GM19240 (cell line): ENCODE measurements around the gene CEP85.
"Not testable (repeated sequence)": the region's sequence is repeated elsewhere in the genome, so short reads cannot be mapped to it uniquely, and the experiment has no call there.

Experiments
- DNase-seq: peaks from one replicate; pipeline ENCODE4 v3.0.0; 2011; ENCODE audit warnings: low spot score; ENCODE audit not compliant: insufficient read length

CEP85 gene

DNA sequence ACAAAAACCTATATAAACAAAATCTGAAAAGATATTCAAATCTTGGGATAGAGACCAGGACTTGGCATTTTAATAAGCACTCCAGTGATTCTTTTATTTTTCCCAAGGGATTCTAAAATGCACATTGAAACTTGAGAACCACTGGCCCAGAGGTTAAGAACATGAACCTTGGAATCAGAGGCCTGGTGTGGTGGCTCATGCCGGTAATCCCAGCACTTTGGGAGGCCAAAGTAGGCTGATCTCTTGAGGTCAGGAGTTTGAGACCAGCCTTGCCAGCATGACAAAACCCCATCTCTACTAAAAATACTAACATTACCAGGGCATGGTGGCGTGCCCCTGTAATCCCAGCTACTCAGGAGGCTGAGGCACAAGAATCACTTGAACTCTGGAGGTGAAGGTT, 12.9 kb upstream of the CEP85 start:
- DNase-seq = no peak

DNA sequence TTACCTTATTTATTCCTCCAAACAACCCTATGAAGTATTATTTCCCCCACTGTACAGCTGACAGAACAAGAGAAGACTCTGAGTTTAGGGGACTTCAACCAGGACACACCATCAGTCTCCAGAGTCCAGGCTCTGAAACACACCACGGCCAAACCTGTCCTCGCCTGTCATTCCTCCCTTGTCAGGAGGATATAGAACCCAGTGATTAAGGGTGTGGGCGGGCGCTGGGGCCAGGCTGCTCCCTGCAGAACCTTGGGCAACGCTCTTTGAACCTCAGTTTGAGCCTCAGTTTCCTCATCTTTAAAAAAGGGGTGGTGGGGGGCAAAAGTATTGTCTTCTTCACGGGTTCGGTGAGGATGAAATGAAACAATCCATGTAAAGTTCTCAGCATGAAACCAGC, 9.4 kb upstream of the CEP85 start:
- DNase-seq = no peak

DNA sequence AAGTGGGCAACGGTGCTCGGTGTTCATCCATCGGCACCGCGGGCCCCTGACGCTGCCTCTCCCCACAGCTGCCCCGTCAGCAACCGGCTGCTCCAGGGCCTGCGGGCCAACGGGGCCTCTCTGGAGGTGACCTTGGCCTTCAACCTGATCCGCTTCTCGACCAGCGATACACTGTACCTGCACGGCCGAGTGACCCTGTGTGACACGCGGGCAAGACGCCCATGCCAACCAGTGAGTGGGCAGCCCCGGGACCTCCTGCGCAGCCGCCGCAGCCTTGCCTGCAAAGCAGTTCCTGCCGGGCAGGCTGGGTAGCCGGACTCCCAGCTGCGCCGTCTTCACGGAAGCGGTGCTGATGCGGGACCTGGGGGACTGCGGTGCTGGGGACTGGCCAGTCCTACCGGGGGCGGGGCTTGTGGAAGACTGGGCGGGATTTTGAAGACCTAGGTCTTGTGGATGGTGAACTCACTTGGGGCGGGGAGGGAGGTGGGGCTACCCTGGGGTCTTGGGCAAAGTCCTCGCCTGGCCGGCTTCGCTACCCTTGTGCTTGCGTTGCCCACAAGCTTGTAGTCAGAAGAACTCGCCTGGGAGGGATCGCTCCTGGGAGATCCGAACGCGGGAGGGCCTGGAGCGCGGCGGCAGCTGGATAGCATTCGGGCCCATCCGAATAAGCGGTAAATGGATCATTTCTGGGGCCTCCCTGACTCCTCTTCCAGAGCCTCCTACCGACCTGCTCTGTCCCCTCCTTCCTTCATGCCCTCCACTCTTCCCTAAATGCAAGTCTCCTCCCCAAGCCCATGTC, 8.8 kb upstream of the CEP85 start:
- no peak for DNase-seq

DNA sequence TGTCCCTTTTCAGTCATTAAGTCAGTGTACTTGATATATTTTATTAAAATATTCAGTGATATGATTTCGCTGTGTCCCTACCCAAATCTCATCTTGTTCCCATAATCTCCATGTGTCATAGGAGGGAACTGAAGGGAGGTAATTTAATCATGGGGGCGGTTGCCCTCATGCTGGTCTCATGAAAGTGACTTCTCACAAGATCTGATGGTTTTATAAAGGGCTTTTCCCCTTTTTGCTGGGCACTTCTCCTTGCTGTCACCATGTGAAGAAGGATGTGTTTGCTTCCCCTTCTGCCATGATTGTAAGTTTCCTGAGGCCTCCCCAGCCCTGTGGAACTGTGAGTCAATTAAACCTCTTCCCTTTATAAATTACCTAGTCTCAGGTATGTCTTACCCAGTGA, 3.3 kb upstream of the CEP85 start:
- not testable (repeated sequence) for DNase-seq

DNA sequence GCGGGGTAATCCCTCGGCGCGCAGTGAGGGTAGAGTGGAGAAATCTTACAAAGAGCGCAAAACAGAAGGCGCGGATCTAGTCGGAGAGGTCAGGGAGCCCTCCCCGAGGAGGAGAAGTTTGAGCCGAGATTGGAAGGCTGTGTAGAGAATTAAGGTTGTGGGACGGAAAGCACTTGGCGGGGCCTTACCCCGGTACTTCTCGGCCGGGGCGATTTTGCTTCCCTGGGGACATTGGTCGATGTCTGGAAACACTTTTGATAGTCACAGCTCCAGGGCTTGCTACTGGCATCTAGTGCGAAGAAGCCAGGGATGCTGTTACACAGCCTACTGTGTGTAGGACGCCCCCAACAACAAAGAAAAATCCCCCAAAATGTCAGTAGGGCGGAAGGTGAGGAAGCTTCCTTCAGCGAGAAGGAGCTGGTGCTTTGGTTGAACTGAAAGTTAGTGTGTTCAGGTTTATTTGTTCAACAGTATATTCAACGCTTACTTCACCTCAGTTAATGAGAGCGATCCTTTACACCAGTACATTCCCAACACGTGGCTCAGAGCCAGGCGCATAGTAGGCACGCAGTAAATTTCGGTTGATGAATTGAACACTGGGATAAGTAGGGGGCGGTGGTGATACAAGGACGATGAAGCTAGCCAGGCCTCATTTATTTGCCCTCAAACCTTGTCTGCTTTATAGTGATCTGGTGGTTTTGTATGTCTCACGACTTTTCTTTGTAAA, 807 bp downstream of the CEP85 start:
- DNase-seq = no peak

DNA sequence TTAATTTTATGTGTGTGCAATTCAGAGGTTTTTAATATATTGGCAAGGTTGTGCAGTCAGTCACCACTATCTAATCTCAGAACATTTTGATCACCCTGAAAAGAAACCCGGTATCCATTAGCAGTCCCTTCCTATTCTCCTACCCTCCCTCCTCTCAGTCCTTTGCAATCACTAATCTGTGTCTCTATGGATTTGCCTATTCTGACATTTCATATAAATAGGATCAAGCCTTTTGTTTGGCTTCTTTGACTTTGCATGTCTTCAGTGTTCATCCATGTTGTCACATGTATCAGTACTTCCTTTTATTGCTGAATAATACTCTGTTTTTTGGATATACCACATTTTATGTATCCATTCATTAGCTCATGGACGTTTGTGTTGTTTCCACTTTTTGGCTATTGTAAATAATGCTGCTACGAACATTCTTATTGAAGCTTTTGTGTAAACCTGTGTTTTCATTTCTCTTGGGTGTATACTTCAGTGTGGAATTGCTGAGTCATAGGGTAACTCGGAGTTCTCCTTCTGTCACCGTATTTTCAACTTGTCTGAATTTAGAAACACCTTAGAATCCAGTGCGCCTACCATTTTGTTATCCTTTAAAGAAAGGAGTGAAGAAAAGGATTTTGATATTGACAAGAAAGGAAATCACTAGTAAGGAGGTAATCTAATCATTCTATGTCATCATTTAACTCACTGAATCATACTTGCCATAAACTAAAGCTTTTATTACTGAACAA, 3.4 kb downstream of the CEP85 start:
- no peak for DNase-seq

DNA sequence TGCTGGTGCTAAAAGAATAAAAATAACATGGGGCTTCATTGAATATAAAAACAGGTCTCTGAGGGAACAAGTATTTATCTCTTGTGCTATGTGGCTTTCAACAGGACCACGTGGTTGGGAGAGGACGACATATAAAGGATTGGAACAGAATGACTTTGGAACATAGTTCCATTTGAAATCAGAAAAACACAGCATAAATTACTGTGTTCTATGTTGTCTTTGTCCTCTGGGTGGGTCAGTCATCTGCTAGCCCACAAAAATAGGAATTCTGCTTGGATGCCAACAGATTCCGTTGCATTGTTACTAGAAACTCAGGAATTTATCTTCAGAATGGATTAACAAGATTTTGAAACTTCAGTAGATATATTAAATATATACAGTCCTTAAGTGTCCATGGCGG, 5.9 kb downstream of the CEP85 start:
- no peak for DNase-seq

DNA sequence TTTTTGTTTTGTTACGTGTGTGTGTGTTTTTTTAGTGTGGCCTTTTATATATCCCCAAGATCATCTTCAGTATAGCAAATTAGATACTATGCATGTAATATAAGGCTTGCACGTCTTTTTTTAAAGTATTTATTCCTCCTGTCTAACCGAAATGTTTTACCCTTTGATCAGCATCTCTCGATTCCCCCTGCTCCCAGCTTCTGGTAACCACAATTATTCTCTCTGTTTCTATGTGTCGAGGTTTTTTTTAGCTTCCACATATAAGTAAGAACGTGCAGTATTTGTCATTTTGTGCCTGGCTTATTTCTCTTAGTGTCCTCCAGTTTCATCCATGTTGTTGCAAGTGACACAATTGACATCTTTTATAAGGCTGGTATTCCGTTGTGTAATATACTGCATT, 18.7 kb downstream of the CEP85 start:
- DNase-seq = no peak

DNA sequence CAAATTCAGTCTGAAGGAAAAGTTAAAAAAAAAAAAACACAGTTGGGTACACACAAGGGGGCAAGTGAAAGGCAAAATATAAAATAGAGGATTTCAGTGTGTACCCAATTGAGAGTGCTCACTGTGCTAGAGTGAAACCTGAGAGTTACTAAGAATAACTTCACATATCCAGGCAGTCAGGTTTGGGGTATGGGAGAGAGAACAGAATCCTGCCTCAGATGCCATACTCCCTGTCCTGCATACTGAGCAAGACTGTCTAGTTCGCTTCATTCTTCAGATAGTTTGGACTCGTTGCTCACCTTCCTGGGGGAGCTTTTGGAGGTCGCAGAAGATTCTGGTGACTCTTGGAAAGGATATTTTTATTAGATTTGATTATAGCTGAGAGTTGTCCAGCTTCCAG, 20.4 kb downstream of the CEP85 start:
- DNase-seq = no peak

DNA sequence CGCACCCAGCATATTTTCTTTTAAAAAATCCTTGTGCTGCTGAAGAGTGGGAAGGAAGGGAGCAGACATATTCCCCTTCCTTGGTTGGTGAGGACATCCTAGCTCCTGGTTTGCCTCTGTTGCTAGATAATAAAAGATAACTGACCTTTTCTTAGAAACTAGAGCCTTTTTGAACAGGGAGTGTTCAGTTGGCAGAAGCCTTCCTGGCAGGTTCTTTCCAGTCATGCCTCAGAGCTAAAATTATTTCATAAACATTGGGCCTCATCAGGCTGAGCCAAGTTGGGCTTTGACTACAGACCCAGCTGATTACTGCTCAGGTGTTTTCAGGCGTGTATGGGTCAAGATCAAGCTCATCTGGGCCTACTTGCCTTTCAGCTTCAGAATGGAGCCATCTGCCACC, 23.2 kb downstream of the CEP85 start:
- DNase-seq = no peak

DNA sequence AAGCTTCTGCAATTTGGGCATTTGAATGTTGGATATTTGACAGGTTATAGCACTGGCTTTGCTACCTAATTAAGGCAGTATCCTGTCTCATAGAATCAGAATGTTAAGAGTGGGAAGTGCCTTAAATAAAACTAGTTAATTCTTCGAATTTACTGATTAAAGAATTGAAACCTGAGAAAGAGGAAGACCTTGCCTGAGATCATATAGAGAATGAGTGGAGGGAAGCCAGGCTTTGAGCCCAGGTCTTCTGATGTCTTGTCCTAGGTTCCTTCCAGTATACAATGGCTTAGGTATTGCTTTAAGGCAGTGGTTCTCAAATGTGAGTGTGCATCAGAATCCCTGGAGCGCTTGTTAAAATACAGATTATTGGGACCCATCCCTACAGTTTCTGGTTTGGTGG, 25.0 kb downstream of the CEP85 start:
- DNase-seq = no peak

DNA sequence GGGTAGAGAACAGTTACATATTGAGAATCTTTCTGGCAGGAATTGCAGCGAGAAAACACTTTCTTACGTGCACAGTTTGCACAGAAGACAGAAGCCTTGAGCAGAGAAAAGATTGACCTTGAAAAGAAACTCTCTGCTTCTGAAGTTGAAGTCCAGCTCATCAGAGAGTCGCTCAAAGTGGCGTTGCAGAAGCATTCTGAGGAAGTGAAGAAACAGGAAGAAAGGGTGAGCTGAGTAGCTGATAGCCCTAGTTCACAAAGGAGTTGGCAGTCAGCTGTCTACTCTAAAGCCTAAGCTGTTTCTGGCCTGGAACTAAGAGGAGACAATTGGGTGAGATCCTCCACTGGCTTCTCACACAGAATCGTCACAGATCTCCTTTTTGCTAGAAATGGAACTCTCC, 25.6 kb downstream of the CEP85 start:
- no peak for DNase-seq

DNA sequence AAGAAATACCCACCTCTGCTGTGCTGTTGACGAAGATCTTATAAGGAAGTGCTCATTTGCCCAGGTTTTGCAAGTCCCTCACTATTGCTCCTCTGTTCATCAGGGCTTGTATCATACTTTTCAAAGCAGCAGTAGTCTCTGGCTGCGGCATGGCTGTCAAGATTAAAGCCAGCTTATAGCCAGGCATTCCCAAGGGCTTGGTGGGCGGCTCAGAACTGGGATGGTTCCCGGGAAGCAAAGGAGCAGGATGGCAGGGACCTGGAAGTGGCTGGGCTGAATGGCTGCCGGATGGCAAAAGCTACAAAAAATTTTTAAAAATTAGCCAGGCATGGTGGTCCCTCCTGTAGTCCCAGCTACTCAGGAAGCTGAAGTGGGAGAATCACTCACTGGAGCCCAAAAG, 29.2 kb downstream of the CEP85 start:
- DNase-seq = no peak

DNA sequence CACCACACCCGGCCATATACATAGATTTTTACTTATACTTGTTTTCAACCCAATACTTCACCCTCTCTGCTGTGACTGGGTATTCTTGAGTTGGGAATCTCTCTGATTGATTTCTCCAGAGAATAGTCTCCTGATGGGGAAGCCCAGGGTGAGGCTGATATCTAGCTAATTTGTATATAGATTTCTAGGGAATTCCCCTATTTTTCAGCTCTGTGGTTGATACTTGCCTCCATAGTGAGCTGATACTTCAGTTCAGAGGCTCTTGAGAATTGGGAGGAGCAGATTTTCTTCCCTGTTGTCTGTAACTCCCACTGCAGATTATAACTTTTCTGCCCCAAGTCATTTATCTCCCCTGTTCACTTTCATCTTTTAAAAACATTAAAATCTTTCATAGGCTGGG, 31.4 kb downstream of the CEP85 start:
- no peak for DNase-seq

DNA sequence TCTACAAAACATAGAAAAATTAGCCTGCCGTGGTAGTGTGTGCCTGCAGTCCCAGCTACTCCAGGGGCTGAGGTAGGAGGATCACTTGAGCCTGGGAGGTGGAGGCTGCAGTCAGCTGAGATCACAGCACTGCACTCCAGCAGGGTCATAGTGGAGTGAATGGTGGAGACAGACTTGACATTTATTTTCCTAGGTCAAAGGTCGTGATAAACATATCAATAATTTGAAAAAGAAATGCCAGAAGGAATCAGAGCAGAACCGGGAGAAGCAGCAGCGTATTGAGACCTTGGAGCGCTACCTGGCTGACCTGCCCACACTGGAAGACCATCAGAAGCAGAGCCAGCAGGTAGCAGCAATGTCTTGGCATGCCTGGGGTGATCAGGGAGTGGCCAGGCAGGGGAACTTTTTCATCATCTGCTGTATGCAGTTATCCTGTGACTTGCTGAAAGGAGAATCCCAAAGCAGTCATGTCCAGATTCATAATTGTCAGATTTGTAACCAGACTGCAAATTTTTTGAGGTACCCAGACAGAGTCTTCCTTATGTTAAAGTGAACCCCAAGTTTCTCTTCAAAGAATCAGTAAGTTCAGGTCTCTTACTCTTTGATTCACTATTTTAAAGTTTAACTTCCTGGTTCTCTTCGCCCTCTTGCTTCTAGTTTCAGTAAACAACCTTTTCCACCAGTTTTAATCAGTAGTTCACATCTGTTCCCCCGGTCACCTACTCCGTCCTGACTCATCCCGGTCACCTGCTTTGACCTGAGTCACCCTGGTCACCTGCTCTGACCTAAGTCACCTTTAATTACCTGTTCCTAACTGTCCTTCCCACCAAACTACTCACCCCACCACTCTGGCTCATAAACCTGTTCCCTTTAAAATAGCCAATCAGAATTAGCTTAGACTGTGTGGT, 34.5 kb downstream of the CEP85 start:
- DNase-seq = no peak

DNA sequence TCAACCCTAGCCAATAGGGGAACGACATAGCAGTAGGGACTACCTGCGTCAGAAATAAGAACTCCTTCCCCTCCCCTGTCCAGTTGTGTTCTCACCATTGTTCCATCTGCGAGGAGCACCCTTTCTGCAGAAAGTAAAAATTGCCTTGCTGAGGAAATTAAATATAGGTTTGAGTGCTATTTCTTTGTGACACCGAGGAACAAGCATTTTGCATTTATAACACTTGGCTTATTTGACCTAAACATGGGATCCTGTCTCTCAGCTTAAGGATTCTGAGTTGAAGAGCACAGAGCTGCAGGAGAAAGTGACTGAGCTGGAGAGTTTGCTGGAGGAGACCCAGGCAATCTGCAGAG, 35.2 kb downstream of the CEP85 start:
- no peak for DNase-seq

DNA sequence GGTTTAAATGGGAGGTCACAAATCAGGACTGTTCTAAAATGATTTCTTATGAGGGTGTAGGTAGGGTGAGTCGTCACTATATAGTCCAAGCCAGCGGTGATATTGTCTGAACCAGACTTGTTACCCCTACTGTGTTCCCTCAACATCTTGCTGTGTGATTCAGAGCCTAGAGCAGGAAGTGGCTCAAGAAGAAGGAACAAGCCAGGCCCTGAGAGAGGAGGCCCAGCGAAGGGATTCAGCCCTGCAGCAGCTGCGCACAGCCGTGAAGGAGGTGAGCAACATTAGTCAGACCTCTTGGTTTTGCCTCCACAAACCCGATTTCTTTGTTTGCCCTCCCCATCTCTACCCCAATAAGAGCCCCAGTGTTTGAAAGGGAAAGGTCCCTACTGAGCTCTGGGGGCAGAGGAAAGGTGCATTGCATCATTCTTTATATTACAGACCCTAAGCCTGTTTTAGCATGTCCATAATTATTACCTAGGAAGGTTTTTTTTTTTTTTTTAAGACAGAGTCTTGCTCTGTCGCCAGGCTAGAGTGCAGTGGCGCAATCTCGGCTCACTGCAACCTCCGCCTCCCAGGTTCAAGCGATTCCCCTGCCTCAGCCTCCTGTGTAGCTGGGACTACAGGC, 40.9 kb downstream of the CEP85 start:
- DNase-seq = no peak

DNA sequence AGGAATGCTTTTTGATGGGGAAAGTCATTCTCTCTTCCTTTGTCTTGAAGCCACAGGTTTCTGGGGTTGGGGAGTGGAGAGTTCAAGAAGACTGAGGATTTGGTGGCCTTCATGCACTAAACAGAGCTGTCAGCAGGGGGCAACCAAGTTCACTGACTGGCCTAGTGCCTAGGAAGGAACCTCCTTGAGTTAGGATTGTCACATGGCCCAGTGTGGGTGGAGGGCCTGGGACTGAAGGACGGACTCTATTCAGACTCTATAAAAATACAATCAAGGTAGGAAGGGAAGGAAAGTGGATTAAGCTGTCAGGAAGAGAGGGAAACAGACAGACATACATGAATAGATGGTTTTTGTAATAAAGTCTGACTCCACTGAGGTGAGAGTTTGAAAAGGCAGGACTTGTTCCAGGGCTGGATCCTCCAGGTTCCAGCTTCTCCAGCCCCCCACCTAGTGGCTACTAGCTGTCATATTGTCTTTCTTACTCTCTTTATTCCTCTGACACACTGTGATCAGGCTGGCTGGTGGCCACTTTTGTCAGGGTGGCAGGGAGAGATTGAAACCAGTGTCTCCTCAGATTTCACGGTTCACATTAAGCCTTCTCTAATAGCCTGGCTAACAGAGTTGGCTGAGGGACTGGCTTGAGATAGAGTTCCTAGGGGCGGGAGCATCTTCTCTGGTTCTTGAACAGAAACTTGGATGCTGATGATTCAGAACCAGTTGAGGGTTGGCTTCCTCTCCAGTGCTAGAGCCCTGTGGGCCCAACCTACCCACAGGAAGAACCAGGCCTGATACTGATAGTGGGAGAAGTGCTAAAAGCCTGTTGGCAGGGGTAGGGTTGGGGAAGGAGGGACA, 41.8 kb downstream of the CEP85 start:
- peak; percentile 74 for DNase-seq

DNA sequence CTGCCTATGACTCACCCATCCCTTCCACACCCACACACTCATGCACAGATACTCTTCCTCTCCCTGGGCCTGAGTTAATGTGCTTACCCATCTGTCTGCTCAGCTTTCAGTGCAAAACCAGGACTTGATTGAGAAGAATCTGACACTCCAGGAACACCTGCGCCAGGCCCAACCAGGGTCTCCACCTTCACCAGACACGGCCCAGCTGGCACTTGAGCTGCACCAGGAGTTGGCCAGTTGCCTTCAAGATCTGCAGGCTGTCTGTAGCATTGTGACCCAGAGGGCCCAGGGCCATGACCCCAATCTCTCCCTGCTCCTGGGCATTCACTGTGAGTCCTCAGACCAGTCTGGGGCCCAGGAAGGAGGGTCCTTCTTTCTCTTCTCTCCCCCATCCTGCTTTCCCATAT, 42.4 kb downstream of the CEP85 start:
- no peak for DNase-seq

DNA sequence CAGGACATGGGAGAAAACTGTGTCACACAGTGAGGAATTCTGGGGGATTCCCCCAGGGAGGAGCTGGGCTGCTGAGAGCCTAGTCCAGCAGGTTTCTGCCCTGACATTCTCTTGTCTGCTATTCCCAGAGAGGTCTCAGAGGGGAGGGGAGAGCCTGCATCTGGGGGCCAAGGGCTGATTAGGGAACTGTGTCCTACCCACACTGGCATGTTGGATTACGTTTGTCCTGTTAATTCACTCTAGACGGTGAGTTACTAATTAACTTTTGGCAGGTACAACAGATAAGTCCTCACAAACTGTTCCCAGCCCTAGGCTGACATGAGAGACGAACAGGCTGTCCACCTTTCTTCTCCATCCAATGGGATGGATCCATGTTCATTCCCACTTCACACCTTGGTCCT, 43.3 kb downstream of the CEP85 start:
- no peak for DNase-seq
